NCI-H1048 (cell line): ENCODE data around the gene UBQLN1.
"Not testable (repeated sequence)": the region's sequence is repeated elsewhere in the genome, so short reads cannot be mapped to it uniquely, and the experiment has no call there.

Experiments
- DNase-seq: peaks from one replicate; lab custom pipeline; 2025; lab: John Stamatoyannopoulos, UW

UBQLN1 gene

GRCh38 chr9:83707768-83708514, at the start of gene UBQLN1:
UBQLN1 (minus strand) TSS chr9:83707958; CDS start chr9:83707679, 279 bp downstream.
- peak; percentile 82 for DNase-seq

- DNase-seq = no peak
Observed at GRCh38 chr9:83754383-83754977, 46.7 kb upstream of the UBQLN1 start.

DNA sequence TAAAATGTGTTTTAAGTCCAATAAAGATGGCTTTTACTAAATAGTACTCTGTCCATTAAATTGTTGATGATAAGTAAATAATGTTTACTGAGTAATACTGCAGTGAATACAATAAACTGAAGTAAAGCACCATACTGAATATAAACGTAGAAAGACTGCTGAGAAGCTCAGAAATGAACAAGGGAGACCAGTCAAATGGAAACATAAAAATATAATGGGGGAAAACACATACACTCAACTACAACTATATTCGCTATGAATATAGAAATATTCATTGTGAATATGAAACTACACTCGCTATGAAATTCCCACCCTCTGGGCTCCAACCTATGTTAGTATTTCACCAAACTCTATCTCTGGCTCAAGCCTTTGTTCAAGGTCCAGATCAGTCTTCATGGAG, 41.9 kb upstream of the UBQLN1 start:
- no peak for DNase-seq

GRCh38 chr9:83744206-83744605, 36.4 kb upstream of the UBQLN1 start:
- DNase-seq = no peak

- no peak for DNase-seq
Observed at GRCh38 chr9:83733739-83734138, 26.0 kb upstream of the UBQLN1 start.

GRCh38 chr9:83728591-83729368, 21.0 kb upstream of the UBQLN1 start:
- DNase-seq = not testable (repeated sequence)

DNA sequence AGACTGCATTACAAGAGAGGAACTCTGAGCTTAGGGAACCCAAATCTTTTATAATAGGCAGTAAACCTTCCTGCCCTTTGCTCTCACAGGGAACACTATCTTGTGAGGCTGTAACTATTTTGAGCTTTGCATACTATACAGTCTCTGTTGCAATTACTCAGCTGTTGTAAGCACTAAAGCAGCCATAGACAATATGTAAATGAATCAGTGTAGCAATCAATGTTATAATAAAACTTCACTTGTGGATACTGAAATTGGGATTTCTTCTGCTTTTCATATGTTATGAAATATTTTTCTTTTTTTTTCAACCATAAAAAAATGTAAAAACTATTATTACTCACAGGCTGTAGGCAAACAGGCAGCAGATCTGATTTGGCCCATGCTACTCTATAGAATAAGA, 16.7 kb upstream of the UBQLN1 start:
- no peak for DNase-seq

- DNase-seq = no peak
Observed at GRCh38 chr9:83722726-83723495, 15.2 kb upstream of the UBQLN1 start.

DNA sequence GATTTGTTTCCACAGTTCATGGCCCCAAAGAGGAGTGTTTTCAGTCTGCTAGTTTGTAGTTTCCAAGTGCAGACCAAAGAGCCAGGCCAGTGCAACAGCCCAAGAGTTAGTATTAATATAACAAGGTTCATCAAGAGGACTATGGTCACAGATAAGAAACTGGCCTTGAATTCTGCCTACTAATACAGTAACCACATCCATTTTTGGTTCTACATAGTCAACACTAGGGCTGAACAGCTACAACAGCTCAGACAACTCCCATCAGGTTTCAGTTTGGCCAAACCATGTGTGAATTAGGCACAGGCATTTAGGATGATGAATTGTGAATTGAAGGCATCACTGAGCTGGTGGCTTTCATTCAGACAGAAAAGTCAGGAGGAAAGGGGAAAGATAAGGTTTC, 13.8 kb upstream of the UBQLN1 start:
- DNase-seq = no peak

- no peak for DNase-seq
Observed at GRCh38 chr9:83715794-83716193, 8.0 kb upstream of the UBQLN1 start.

DNA sequence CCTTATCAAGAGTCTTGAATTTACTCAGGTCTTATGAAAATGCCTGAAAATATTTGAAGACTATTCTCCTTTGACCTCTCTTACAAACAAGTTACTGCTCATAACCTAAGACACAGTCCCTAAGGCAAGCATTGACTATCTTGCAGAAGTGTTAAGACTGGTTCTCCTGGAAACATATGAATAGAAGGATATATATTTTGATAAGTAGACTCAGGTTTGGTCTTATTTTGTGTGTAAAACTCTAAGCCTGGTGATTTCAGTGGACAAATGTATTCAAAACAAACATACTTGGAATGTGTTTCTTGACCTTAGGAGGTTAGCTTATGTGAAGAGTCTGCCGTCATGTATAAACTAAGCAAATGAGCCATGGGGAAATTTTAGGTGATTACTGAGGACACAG, 7.5 kb upstream of the UBQLN1 start:
- no peak for DNase-seq

DNA sequence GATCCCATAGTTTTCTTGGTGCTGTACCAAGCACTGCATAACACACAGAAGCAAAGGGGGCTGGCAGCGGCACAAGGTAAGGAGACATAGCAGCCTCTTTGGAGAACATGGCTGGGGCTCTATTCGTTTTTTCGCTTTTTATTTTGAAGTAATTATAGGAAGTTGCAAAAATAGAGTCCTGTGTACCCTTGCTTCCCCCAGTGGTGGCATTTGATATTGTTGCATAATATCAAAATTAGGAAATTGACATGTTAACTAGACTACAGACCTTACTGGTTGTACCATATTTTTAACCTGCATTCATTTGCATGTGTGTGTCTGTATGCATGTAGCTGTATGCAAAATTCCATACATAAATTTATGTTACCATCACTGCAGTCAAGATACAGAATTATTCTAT, 6.6 kb upstream of the UBQLN1 start:
- no peak for DNase-seq

DNA sequence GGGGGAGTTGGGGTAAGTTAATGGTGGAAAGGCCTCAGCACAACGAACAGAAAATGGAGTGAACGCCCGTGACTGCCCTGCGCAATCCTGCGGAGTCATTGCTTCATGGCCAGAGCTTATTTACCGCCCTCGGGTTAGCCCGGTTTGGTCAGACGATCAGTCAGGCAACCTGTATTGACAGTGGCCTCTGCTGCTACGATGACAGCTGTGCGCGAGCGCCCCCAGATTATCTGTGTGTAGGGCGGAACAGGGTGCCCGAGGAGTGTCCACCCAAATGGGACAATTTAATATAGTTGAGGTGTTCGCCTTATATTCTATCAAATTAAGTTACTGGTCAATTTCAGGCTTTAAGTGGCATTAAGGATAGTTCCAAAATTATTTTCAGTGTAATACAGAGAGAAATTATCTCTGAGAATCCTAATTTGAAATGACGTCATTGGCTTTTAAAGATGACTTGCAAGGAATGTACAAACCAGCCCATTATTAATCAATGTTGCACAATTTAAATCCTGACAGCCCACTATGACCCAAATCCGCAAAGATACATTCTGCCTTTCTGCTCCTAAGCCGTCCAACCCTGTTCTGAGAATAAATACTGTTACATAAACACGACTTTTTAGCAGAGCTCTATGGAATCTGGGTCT, 879 bp upstream of the UBQLN1 start:
- DNase-seq = no peak

DNA sequence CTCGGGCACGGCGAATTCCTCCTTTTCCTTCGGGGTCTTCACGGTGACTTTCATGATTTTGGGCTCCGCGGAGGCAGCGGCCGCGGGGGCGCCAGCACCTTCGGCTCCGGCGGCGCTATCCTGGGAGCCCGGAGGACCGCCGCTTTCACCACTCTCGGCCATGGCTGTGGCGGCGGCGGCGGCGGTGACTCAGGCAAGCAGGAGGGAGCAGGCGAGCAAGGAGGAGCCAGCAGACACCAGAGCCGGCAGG, 315 bp downstream of the UBQLN1 start:
- no peak for DNase-seq

DNA sequence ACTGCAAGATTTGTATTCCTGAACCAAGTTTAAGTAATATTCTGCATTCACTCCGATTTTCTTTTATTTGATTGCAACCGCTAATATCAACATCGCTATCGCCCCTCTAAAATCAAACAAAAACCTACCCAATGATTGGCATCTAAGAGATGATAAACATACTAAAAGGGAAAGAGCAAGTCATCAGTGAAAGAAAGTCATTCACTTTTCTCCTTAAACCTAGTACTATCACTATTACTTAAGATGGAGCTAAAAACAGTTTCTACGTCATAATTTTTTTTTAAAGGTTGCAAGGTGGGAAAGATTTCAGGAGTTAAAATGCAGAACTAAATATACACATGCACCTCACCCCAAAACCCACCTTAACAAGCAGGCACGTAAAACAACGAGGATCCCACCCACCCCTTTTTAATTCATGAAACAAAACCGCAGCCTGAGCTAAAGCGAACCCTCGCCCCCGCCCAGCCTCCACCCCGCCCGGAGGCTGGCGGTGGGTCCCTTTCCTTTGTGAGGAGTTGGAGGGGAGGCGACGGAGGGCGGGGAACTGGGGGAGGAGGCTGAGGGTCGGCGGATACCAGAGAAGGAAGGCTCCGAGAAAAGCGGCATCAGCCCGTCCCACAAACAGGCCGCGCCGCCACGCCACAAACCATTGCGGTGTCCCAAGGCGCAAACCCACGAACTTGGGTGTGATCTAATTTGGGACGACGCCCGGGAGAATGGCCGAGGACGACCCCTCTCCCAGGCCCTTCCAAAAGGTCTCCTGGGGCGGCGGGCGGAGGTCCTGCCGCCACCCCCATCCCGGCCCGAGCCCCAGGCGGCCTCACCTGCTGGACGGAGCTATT, 861 bp downstream of the UBQLN1 start:
- DNase-seq = no peak

GRCh38 chr9:83705219-83705651, 2.5 kb downstream of the UBQLN1 start:
- not testable (repeated sequence) for DNase-seq

GRCh38 chr9:83701769-83702168, 6.0 kb downstream of the UBQLN1 start:
- DNase-seq = no peak

- no peak for DNase-seq
Observed at GRCh38 chr9:83701286-83701685, 6.5 kb downstream of the UBQLN1 start.

DNA sequence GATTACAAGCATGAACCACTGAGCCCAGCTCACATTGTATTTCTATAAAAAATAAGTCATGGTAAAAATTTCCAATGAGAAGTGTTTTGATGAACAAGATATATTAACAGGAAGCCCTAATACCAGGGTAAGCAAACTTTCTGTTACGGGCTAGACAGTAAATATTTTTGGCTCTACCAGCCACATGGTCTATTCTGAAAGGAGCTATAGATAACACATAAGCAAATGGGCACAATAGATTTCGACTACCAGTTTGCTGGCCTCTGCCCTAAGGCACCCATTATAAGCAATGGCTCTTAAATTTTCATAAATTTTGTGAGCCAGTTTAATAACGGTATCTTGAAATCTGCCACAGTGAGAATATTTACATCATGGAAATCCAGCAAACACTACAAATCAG, 8.1 kb downstream of the UBQLN1 start:
- no peak for DNase-seq

DNA sequence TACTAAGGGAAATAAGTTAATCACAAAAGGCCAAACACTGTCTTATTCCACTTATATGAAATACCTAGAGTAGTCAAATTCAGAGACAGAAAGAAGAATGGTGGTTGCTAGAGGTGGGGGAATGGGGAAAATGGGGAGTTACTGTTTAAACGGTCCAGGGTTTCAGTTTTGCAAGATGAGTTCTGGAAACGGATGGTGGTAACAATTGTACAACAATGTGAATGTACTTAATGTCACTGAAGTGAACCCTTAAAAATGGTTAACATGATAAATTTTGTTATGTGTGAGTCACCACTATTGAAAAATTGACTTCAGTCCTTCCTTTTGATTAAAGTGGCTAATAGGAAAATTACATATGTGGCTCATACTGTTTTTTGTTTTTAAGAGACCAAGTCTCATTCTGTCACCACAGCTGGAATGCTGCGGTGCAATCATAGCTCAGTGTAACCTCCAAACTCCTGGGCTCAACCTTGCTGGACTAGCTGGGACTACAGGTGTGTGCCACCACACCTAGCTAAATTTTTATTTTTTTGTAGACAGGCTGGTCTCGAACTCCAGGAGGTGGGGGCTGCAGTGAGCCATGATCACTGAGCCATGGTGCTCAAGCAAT, 8.7 kb downstream of the UBQLN1 start:
- DNase-seq = no peak

- no peak for DNase-seq
Observed at GRCh38 chr9:83691492-83691891, 16.3 kb downstream of the UBQLN1 start.
